ENCODE data around the gene FRG2B. TPM values are rescaled to one million over a fixed set of nuclear protein-coding genes. Genes with fewer than 3 reads are reported as not detected.
"Not testable (repeated sequence)": the region's sequence is repeated elsewhere in the genome, so short reads cannot be mapped to it uniquely, and the experiment has no call there.

FRG2B gene
- total RNA-seq = not detected

GRCh38 chr10:133626695-133627094 is at the start of gene FRG2B:
Gene FRG2B (minus strand): TSS chr10:133626795. CDS start chr10:133626742, 53 bp downstream.
- H3K4me1 ChIP-seq (ENCODE audit: control insufficient read depth in 3 of 3, insufficient read depth in 3 of 3, low read length in 3 of 3); H3K4me3 ChIP-seq (ENCODE audit: low read length in 3 of 3); H3K27me3 ChIP-seq (ENCODE audit: control insufficient read depth in 3 of 3, insufficient read depth in 3 of 3, low read length in 3 of 3); H3K27ac ChIP-seq (ENCODE audit: low read depth, low read length); H3K9me3 ChIP-seq (ENCODE audit: control insufficient read depth in 3 of 3, low read length in 3 of 3); H3K36me3 ChIP-seq (ENCODE audit: control insufficient read depth in 3 of 3, insufficient read depth in 3 of 3, low read length in 3 of 3); H3K9ac ChIP-seq (ENCODE audit: low read depth in 1 of 3, low read length in 3 of 3): not testable (repeated sequence)

- H3K36me3 ChIP-seq (ENCODE audit: control insufficient read depth in 3 of 3, insufficient read depth in 3 of 3, low read length in 3 of 3); H3K4me1 ChIP-seq (ENCODE audit: control insufficient read depth in 3 of 3, insufficient read depth in 3 of 3, low read length in 3 of 3); H3K9ac ChIP-seq (ENCODE audit: low read depth in 1 of 3, low read length in 3 of 3); H3K4me3 ChIP-seq (ENCODE audit: low read length in 3 of 3); H3K9me3 ChIP-seq (ENCODE audit: control insufficient read depth in 3 of 3, low read length in 3 of 3); H3K27ac ChIP-seq (ENCODE audit: low read depth, low read length); H3K27me3 ChIP-seq (ENCODE audit: control insufficient read depth in 3 of 3, insufficient read depth in 3 of 3, low read length in 3 of 3): not testable (repeated sequence)
These were observed 40.9 kb upstream of the FRG2B start for GRCh38 chr10:133667446-133667845.

- H3K9ac ChIP-seq (ENCODE audit: low read depth in 1 of 3, low read length in 3 of 3); H3K27me3 ChIP-seq (ENCODE audit: control insufficient read depth in 3 of 3, insufficient read depth in 3 of 3, low read length in 3 of 3); H3K9me3 ChIP-seq (ENCODE audit: control insufficient read depth in 3 of 3, low read length in 3 of 3); H3K36me3 ChIP-seq (ENCODE audit: control insufficient read depth in 3 of 3, insufficient read depth in 3 of 3, low read length in 3 of 3); H3K27ac ChIP-seq (ENCODE audit: low read depth, low read length); H3K4me3 ChIP-seq (ENCODE audit: low read length in 3 of 3); H3K4me1 ChIP-seq (ENCODE audit: control insufficient read depth in 3 of 3, insufficient read depth in 3 of 3, low read length in 3 of 3): not testable (repeated sequence)
These were observed 37.1 kb upstream of the FRG2B start for GRCh38 chr10:133663544-133664160.

GRCh38 chr10:133661122-133661521 is 34.5 kb upstream of the FRG2B start:
- H3K9ac ChIP-seq (ENCODE audit: low read depth in 1 of 3, low read length in 3 of 3); H3K4me3 ChIP-seq (ENCODE audit: low read length in 3 of 3); H3K4me1 ChIP-seq (ENCODE audit: control insufficient read depth in 3 of 3, insufficient read depth in 3 of 3, low read length in 3 of 3); H3K27me3 ChIP-seq (ENCODE audit: control insufficient read depth in 3 of 3, insufficient read depth in 3 of 3, low read length in 3 of 3); H3K27ac ChIP-seq (ENCODE audit: low read depth, low read length); H3K9me3 ChIP-seq (ENCODE audit: control insufficient read depth in 3 of 3, low read length in 3 of 3); H3K36me3 ChIP-seq (ENCODE audit: control insufficient read depth in 3 of 3, insufficient read depth in 3 of 3, low read length in 3 of 3): not testable (repeated sequence)

- not testable (repeated sequence) for H3K9ac ChIP-seq (ENCODE audit: low read depth in 1 of 3, low read length in 3 of 3); H3K27me3 ChIP-seq (ENCODE audit: control insufficient read depth in 3 of 3, insufficient read depth in 3 of 3, low read length in 3 of 3); H3K27ac ChIP-seq (ENCODE audit: low read depth, low read length); H3K4me3 ChIP-seq (ENCODE audit: low read length in 3 of 3); H3K4me1 ChIP-seq (ENCODE audit: control insufficient read depth in 3 of 3, insufficient read depth in 3 of 3, low read length in 3 of 3); H3K36me3 ChIP-seq (ENCODE audit: control insufficient read depth in 3 of 3, insufficient read depth in 3 of 3, low read length in 3 of 3); H3K9me3 ChIP-seq (ENCODE audit: control insufficient read depth in 3 of 3, low read length in 3 of 3)
These were observed 33.9 kb upstream of the FRG2B start for GRCh38 chr10:133660516-133660915.

- not testable (repeated sequence) for H3K27me3 ChIP-seq (ENCODE audit: control insufficient read depth in 3 of 3, insufficient read depth in 3 of 3, low read length in 3 of 3); H3K9me3 ChIP-seq (ENCODE audit: control insufficient read depth in 3 of 3, low read length in 3 of 3); H3K4me3 ChIP-seq (ENCODE audit: low read length in 3 of 3); H3K36me3 ChIP-seq (ENCODE audit: control insufficient read depth in 3 of 3, insufficient read depth in 3 of 3, low read length in 3 of 3); H3K27ac ChIP-seq (ENCODE audit: low read depth, low read length); H3K4me1 ChIP-seq (ENCODE audit: control insufficient read depth in 3 of 3, insufficient read depth in 3 of 3, low read length in 3 of 3); H3K9ac ChIP-seq (ENCODE audit: low read depth in 1 of 3, low read length in 3 of 3)
These were observed 30.7 kb upstream of the FRG2B start for GRCh38 chr10:133657276-133657675.

GRCh38 chr10:133648872-133649455 is 22.4 kb upstream of the FRG2B start:
- not testable (repeated sequence) for H3K9ac ChIP-seq (ENCODE audit: low read depth in 1 of 3, low read length in 3 of 3); H3K27me3 ChIP-seq (ENCODE audit: control insufficient read depth in 3 of 3, insufficient read depth in 3 of 3, low read length in 3 of 3); H3K36me3 ChIP-seq (ENCODE audit: control insufficient read depth in 3 of 3, insufficient read depth in 3 of 3, low read length in 3 of 3); H3K27ac ChIP-seq (ENCODE audit: low read depth, low read length); H3K4me3 ChIP-seq (ENCODE audit: low read length in 3 of 3); H3K9me3 ChIP-seq (ENCODE audit: control insufficient read depth in 3 of 3, low read length in 3 of 3); H3K4me1 ChIP-seq (ENCODE audit: control insufficient read depth in 3 of 3, insufficient read depth in 3 of 3, low read length in 3 of 3)

GRCh38 chr10:133647075-133647748 is 20.6 kb upstream of the FRG2B start:
- H3K9me3 ChIP-seq (ENCODE audit: control insufficient read depth in 3 of 3, low read length in 3 of 3); H3K4me1 ChIP-seq (ENCODE audit: control insufficient read depth in 3 of 3, insufficient read depth in 3 of 3, low read length in 3 of 3): not testable (repeated sequence)

GRCh38 chr10:133637846-133638235 is 11.2 kb upstream of the FRG2B start:
- not testable (repeated sequence) for H3K4me1 ChIP-seq (ENCODE audit: control insufficient read depth in 3 of 3, insufficient read depth in 3 of 3, low read length in 3 of 3); H3K27ac ChIP-seq (ENCODE audit: low read depth, low read length); H3K9ac ChIP-seq (ENCODE audit: low read depth in 1 of 3, low read length in 3 of 3); H3K4me3 ChIP-seq (ENCODE audit: low read length in 3 of 3); H3K36me3 ChIP-seq (ENCODE audit: control insufficient read depth in 3 of 3, insufficient read depth in 3 of 3, low read length in 3 of 3); H3K9me3 ChIP-seq (ENCODE audit: control insufficient read depth in 3 of 3, low read length in 3 of 3); H3K27me3 ChIP-seq (ENCODE audit: control insufficient read depth in 3 of 3, insufficient read depth in 3 of 3, low read length in 3 of 3)

More at GRCh38 chr10:133647075-133647748, 20.6 kb upstream of the FRG2B start:
- H3K36me3 ChIP-seq (ENCODE audit: control insufficient read depth in 3 of 3, insufficient read depth in 3 of 3, low read length in 3 of 3); H3K27ac ChIP-seq (ENCODE audit: low read depth, low read length); H3K27me3 ChIP-seq (ENCODE audit: control insufficient read depth in 3 of 3, insufficient read depth in 3 of 3, low read length in 3 of 3); H3K9ac ChIP-seq (ENCODE audit: low read depth in 1 of 3, low read length in 3 of 3); H3K4me3 ChIP-seq (ENCODE audit: low read length in 3 of 3): not testable (repeated sequence)

GRCh38 chr10:133637202-133637845 is 10.7 kb upstream of the FRG2B start:
- not testable (repeated sequence) for H3K27me3 ChIP-seq (ENCODE audit: control insufficient read depth in 3 of 3, insufficient read depth in 3 of 3, low read length in 3 of 3); H3K4me3 ChIP-seq (ENCODE audit: low read length in 3 of 3); H3K4me1 ChIP-seq (ENCODE audit: control insufficient read depth in 3 of 3, insufficient read depth in 3 of 3, low read length in 3 of 3); H3K36me3 ChIP-seq (ENCODE audit: control insufficient read depth in 3 of 3, insufficient read depth in 3 of 3, low read length in 3 of 3); H3K9ac ChIP-seq (ENCODE audit: low read depth in 1 of 3, low read length in 3 of 3); H3K9me3 ChIP-seq (ENCODE audit: control insufficient read depth in 3 of 3, low read length in 3 of 3); H3K27ac ChIP-seq (ENCODE audit: low read depth, low read length)

Data from skeletal muscle tissue (tissue), 4 donors.